ENCODE data around the gene TOM1L2. TPM values are rescaled to one million over a fixed set of nuclear protein-coding genes. Genes with fewer than 3 reads are reported as not detected.
"Not testable (repeated sequence)": the region's sequence is repeated elsewhere in the genome, so short reads cannot be mapped to it uniquely, and the experiment has no call there.

The TOM1L2 gene
- total RNA-seq, 1 donor from 2014 or later, result 33.7 TPM

GRCh38 chr17:17971431-17972125 is 622 bp downstream of the TOM1L2 start:
- no peak for DNase-seq (ENCODE audit: extremely low read depth, low read depth, low spot score)

DNA sequence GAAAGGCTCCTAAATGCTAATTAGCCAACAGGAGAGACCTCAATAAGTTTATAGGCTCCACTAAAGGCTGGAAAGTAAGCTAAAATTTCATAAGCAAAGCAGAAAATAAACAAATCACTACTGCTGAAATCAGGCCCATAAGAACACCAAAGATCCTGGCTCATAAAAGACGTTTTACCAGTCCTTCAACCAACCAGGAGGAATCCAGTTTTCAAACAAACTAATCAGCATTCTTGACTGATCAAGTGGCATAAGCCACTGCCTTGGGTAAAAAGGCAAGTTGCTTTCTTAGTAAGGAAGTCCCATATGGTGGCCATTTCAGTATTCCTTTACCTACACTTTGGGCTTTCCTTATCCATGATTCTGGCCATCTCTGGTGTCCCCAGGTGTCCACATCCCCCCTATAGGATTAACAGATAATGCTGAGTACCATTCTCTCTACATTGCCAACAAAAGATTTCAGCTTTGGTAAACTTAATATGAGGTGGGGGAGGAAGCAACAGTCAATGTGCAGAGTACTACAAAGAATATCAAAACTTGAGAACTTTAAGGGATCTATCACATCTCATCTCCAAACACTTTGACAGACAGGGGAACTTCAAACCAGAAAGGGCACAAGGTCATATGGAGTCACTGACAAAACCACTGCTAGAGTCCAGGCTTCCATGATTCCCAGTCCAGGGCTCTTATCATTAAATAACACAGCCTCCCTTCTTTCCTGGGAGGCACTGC is 1.3 kb downstream of the TOM1L2 start:
- no peak for DNase-seq (ENCODE audit: extremely low read depth, low read depth, low spot score)

DNA sequence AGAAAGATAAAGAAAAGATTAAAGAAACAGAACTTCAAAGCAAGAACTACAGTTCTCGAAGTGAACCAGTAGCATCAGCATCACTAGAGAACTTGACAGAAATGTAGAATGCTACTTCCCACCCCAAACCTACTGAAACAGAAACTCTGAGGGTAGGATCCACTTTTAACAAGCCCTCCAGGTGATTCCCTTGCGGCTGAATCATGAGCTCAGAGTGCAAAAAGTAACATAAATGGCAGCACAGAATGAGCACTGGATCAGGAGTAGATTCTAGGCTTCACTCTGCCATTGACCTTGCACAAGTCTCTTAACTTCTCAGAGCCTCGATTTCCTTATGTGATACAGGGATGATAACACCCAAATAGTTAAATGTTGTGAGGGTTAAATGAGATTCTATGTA is 5.8 kb downstream of the TOM1L2 start:
- no peak for DNase-seq (ENCODE audit: extremely low read depth, low read depth, low spot score)

GRCh38 chr17:17965152-17965721 is 7.0 kb downstream of the TOM1L2 start:
- DNase-seq (ENCODE audit: extremely low read depth, low read depth, low spot score), result no peak

GRCh38 chr17:17964710-17965109 is 7.5 kb downstream of the TOM1L2 start:
- DNase-seq (ENCODE audit: extremely low read depth, low read depth, low spot score), result no peak

GRCh38 chr17:17963694-17964436 is 8.3 kb downstream of the TOM1L2 start:
- no peak for DNase-seq (ENCODE audit: extremely low read depth, low read depth, low spot score)

- DNase-seq (ENCODE audit: extremely low read depth, low read depth, low spot score), result no peak
Measured at GRCh38 chr17:17963066-17963465, 9.1 kb downstream of the TOM1L2 start.

DNA sequence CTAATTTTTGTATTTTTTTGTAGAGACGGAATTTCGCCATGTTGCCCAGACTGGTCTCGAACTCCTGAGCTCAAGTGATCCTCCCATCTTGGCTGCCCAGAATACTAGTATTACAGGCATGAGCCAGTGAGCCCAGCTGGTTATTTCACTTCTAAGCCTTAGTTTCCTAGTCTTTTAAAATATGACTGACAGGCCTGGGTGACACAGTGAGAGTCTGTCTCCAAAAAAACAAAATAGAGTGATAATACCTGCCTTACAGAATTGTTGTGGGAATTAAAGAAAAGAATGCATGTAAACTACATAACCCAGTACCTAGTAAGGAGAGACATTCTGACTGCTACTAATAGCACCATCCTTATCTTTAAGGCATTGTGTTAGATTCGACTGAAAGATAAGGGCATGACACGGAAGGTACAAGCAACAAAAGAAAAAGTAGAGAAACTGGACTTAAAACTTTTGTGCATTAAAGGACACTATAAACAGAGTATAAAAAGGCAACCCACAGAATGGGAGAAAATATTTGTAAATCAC is 11.6 kb downstream of the TOM1L2 start:
- no peak for DNase-seq (ENCODE audit: extremely low read depth, low read depth, low spot score)

- DNase-seq (ENCODE audit: extremely low read depth, low read depth, low spot score), result no peak
Measured at GRCh38 chr17:17959520-17960361, 12.5 kb downstream of the TOM1L2 start.

- DNase-seq (ENCODE audit: extremely low read depth, low read depth, low spot score), result no peak
Measured at GRCh38 chr17:17958982-17959381, 13.2 kb downstream of the TOM1L2 start.

- no peak for DNase-seq (ENCODE audit: extremely low read depth, low read depth, low spot score)
Measured at GRCh38 chr17:17957584-17957916, 14.7 kb downstream of the TOM1L2 start.

- DNase-seq (ENCODE audit: extremely low read depth, low read depth, low spot score), result not testable (repeated sequence)
Measured at GRCh38 chr17:17955790-17956341, 16.3 kb downstream of the TOM1L2 start.

DNA sequence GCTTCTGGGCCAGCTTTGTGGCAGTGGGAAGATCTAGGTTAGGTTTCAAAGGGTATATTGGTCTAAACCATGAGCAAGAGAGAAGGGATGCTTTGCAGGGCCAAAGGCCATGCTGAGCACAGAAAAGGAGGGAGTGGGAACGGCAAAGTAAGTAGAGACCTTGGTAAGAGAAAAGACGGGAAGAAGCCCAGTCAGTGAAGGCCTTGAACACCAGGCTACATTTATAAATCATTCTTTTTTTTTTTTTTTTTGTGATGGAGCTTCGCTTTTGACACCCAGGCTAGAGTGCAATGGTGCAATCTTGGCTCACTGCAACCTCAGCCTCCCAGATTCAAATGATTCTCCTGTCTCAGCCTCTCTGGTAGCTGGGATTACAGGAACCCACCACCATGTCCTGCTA is 18.1 kb downstream of the TOM1L2 start:
- DNase-seq (ENCODE audit: extremely low read depth, low read depth, low spot score), result no peak

DNA sequence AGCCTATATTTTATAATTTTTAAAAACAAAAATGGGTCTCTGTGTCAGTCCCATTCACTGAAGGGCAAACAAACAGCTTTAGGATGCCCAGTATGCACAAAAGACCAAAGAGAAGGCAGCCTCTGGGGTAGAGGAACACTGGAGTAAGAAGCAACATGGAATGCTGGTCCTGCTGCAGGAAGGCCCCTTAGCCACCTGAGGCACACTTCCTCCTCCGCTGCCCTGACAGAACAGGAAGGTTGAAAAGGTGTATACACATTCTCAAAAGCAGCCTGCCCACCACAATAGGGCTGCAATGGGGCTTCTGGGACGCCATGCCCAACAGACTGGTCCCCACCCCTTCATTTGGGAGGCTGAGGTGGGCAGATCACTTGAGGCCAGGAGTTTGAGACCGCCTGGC is 19.5 kb downstream of the TOM1L2 start:
- no peak for DNase-seq (ENCODE audit: extremely low read depth, low read depth, low spot score)

- no peak for DNase-seq (ENCODE audit: extremely low read depth, low read depth, low spot score)
Measured at GRCh38 chr17:17951524-17951923, 20.7 kb downstream of the TOM1L2 start.

- no peak for DNase-seq (ENCODE audit: extremely low read depth, low read depth, low spot score)
Measured at GRCh38 chr17:17950806-17951205, 21.4 kb downstream of the TOM1L2 start.

DNA sequence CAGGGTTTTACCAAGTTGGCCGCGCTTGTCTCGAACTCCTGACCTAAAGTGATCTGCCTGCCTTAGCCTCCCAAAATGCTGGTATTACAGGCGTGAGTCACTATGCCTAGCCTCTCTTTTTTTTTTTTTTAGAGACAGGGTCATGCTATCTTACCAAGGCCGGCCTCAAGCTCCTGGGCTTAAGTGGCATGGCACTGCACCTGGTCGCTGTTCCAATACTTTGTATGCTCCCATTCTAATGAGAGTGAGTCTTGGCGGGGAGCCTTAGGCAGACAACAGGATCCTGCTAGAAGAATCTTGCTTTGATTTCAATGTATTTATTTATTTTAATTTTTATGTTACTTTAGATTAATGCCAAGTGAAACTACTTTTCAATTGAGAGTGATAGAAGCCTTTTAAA is 21.9 kb downstream of the TOM1L2 start:
- DNase-seq (ENCODE audit: extremely low read depth, low read depth, low spot score), result no peak

DNA sequence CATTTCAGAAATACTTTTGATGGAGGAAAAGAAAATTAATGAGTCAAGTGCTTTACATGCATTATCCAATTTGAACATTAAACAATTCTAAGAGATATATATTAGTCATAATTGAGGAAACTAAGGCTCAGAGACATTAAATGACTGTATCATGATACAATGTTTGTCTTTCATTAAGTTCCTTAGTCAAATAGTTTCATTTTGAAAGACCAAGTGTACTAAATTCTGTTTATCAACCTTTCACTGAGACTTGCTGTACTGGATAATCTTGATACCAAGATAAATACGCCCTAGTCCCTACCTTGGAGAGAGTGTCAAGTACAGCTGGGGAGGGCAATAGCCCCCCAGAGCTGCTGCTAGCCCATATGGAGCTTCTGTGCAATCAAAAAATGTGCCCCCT is 24.2 kb downstream of the TOM1L2 start:
- no peak for DNase-seq (ENCODE audit: extremely low read depth, low read depth, low spot score)

- DNase-seq (ENCODE audit: extremely low read depth, low read depth, low spot score), result no peak
Measured at GRCh38 chr17:17947309-17947708, 24.9 kb downstream of the TOM1L2 start.

DNA sequence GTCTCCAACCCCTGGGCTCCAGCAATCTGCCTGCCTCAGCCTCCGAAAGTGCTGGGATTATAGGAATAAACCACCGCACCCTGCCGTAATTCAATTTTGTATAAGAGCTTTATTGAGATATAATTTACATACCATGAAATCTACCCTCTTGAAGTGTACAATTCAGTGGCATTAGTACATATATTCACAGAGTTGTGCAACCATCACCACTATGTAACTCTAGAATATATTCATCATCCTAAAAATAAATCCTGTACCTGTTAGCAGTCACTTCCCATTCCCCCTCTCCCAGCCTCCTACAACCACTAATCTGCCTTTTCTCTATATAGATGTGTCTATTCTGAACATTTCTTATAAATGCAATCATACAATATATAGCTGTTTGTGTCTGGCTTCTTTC is 26.1 kb downstream of the TOM1L2 start:
- DNase-seq (ENCODE audit: extremely low read depth, low read depth, low spot score), result no peak
